H1 (cell line): Measurements from ENCODE around the gene TBC1D4. TPM values are rescaled to one million over a fixed set of nuclear protein-coding genes. Genes with fewer than 3 reads are reported as not detected.

Experiments used
- CTCF ChIA-PET: fragments of 300-600 bp; sonication (Branson Sonifier 250); formaldehyde crosslinking; loops from one replicate; lab custom pipeline; 2021; ENCODE audit not compliant: partially characterized antibody; lab: Charles Lee
- POLR2A ChIA-PET: fragments of 300-600 bp; sonication (Branson Sonifier 250); formaldehyde crosslinking; loops from one replicate; lab custom pipeline; 2021; ENCODE audit warnings: inconsistent platforms; ENCODE audit not compliant: partially characterized antibody; lab: Charles Lee
- DNase-seq, 2 experiments: peaks; one replicate each; pipeline versions ENCODE4 v3.0.0 to v3.0.0-alpha.2; 2010 to 2022; ENCODE audit warnings: low spot score in 2 of 2, low read depth in 1 of 2, mixed read lengths in 1 of 2
- FAIRE-seq: peaks from 2 replicates; lab custom pipeline; 2011; peaks lifted over from hg19 to GRCh38; lab: Jason Lieb, UNC
- H2AFZ ChIP-seq: 2 replicates; pipeline ENCODE4 v1.8.1; 2012; ENCODE audit warnings: low read length, inconsistent platforms
- H2AK5ac ChIP-seq: 2 replicates; pipeline ENCODE4 v1.6.1; 2013; ENCODE audit warnings: low read depth, low read length
- H2BK120ac ChIP-seq: replicated peaks from 2 replicates; pipeline ENCODE3; 2013; ENCODE audit warnings: low read depth, low read length, inconsistent platforms
- H2BK12ac ChIP-seq: 2 replicates; pipeline ENCODE4 v1.6.1; 2013; ENCODE audit warnings: low read depth, low read length
- H2BK15ac ChIP-seq: 2 replicates; pipeline ENCODE4 v1.6.1; 2013; ENCODE audit warnings: low read length
- H2BK20ac ChIP-seq: 2 replicates; pipeline ENCODE4 v1.6.1; 2013; ENCODE audit warnings: low read length
- H2BK5ac ChIP-seq: 2 replicates; pipeline ENCODE4 v1.6.1; 2013; ENCODE audit warnings: low read depth, low read length
- H3K14ac ChIP-seq: 2 replicates; pipeline ENCODE4 v1.6.1; 2013; ENCODE audit warnings: inconsistent platforms; ENCODE audit not compliant: insufficient read length
- H3K18ac ChIP-seq: 2 replicates; pipeline ENCODE4 v1.6.1; 2013; ENCODE audit warnings: low read length; ENCODE audit errors: extremely low read depth
- H3K23ac ChIP-seq: 2 replicates; pipeline ENCODE4 v1.6.1; 2013; ENCODE audit warnings: inconsistent platforms; ENCODE audit not compliant: insufficient read length
- H3K23me2 ChIP-seq: 2 replicates; pipeline ENCODE4 v1.6.1; 2013; ENCODE audit warnings: low read depth, low read length
- H3K27ac ChIP-seq: 2 replicates; pipeline ENCODE4 v1.6.1; 2011; ENCODE audit warnings: low read depth, low read length, inconsistent platforms
- H3K27me3 ChIP-seq, 4 experiments: replicated peaks in 1 of 4; 1 replicate in 1 of 4; 2 replicates in 3 of 4; pipeline versions ENCODE4 v1.6.1 to v1.8.1; 2011 to 2013; ENCODE audit warnings: low read length in 3 of 4, mild to moderate bottlenecking in 3 of 4, inconsistent platforms in 2 of 4, mixed read lengths in 2 of 4, moderate library complexity in 1 of 4; ENCODE audit not compliant: control insufficient read depth in 3 of 4, insufficient read depth in 3 of 4; ENCODE audit errors: extremely low read depth in 1 of 4
- H3K36me3 ChIP-seq, 4 experiments: 2 replicates each; pipeline versions ENCODE4 v1.6.1 to v1.8.1; 2011 to 2013; ENCODE audit warnings: mild to moderate bottlenecking in 4 of 4, low read length in 3 of 4, moderate library complexity in 2 of 4, control low read depth in 1 of 4, inconsistent platforms in 1 of 4; ENCODE audit not compliant: insufficient read depth in 4 of 4, control insufficient read depth in 2 of 4
- H3K4ac ChIP-seq: replicated peaks from 2 replicates; pipeline ENCODE3; 2013; ENCODE audit warnings: low read length, low read depth, mixed read lengths, inconsistent platforms; ENCODE audit not compliant: insufficient read length
- H3K4me1 ChIP-seq, 4 experiments: replicated peaks in 1 of 4; 1 replicate in 1 of 4; 2 replicates in 3 of 4; pipeline versions ENCODE4 v1.6.1 to v1.8.1; 2011 to 2013; ENCODE audit warnings: low read length in 3 of 4, inconsistent platforms in 2 of 4, mixed read lengths in 1 of 4; ENCODE audit not compliant: insufficient read depth in 4 of 4, control insufficient read depth in 3 of 4
- H3K4me2 ChIP-seq, 2 experiments: 2 replicates each; pipeline versions ENCODE4 v1.6.1 to v1.8.1; 2011 to 2013; ENCODE audit warnings: low read depth in 2 of 2, low read length in 2 of 2, control low read depth in 1 of 2, inconsistent platforms in 1 of 2, mild to moderate bottlenecking in 1 of 2; ENCODE audit not compliant: insufficient read depth in 1 of 2
- H3K4me3 ChIP-seq, 4 experiments: fragments of 200-600, 300-600 bp in 1 of 4; sonication (generic), shearing (Covaris generic), sonication (Bioruptor Twin) in 1 of 4; 2 replicates each; pipeline versions ENCODE4 v1.5.1 to v1.8.1; 2011 to 2016; ENCODE audit warnings: low read length in 4 of 4, low read depth in 3 of 4, control low read depth in 2 of 4, inconsistent platforms in 2 of 4, mild to moderate bottlenecking in 2 of 4, mixed read lengths in 1 of 4, moderate library complexity in 1 of 4; ENCODE audit not compliant: insufficient read depth in 2 of 4; ENCODE audit errors: extremely low read depth in 1 of 4
- H3K56ac ChIP-seq: replicated peaks from 2 replicates; pipeline ENCODE3; 2013; ENCODE audit warnings: low read depth, mild to moderate bottlenecking, mixed read lengths, low read length, inconsistent platforms; ENCODE audit not compliant: insufficient read length
- H3K79me1 ChIP-seq: 2 replicates; pipeline ENCODE4 v1.6.1; 2013; ENCODE audit warnings: low read depth, low read length, control low read depth
- H3K79me2 ChIP-seq, 2 experiments: 2 replicates each; pipeline versions ENCODE4 v1.6.1 to v1.8.1; 2012 to 2013; ENCODE audit warnings: low read length in 2 of 2, mild to moderate bottlenecking in 2 of 2, inconsistent platforms in 1 of 2; ENCODE audit not compliant: insufficient read depth in 2 of 2, control insufficient read depth in 1 of 2
- H3K9ac ChIP-seq, 4 experiments: replicated peaks in 1 of 4; 1 replicate in 1 of 4; 2 replicates in 3 of 4; pipeline versions ENCODE4 v1.6.1 to v1.8.1; 2011 to 2013; ENCODE audit warnings: low read depth in 3 of 4, low read length in 3 of 4, control low read depth in 2 of 4, mild to moderate bottlenecking in 2 of 4, moderate library complexity in 2 of 4, inconsistent platforms in 1 of 4; ENCODE audit errors: extremely low read depth in 1 of 4
- H3K9me3 ChIP-seq, 2 experiments: 2 replicates each; pipeline versions ENCODE4 v1.6.1 to v1.8.1; 2012 to 2013; ENCODE audit warnings: mild to moderate bottlenecking in 2 of 2, moderate library complexity in 2 of 2, control low read depth in 1 of 2, inconsistent platforms in 1 of 2, low read depth in 1 of 2, low read length in 1 of 2, mixed read lengths in 1 of 2; ENCODE audit not compliant: insufficient read depth in 2 of 2
- H4K20me1 ChIP-seq, 2 experiments: replicated peaks in 1 of 2; 2 replicates each; pipeline versions ENCODE3 to v1.8.1; 2011 to 2013; ENCODE audit warnings: inconsistent platforms in 2 of 2, low read length in 2 of 2, mild to moderate bottlenecking in 1 of 2; ENCODE audit not compliant: insufficient read depth in 2 of 2, control insufficient read depth in 1 of 2
- H4K5ac ChIP-seq: 2 replicates; pipeline ENCODE4 v1.6.1; 2013; ENCODE audit warnings: low read length, low read depth, mixed read lengths, inconsistent platforms; ENCODE audit not compliant: insufficient read length
- H4K8ac ChIP-seq: 2 replicates; pipeline ENCODE4 v1.8.0; 2013; ENCODE audit warnings: mild to moderate bottlenecking, moderate library complexity, low read length, inconsistent platforms; ENCODE audit not compliant: insufficient read depth; ENCODE audit errors: extremely low read depth
- H4K91ac ChIP-seq: replicated peaks from 2 replicates; pipeline ENCODE3; 2013; ENCODE audit warnings: low read length, mixed read lengths, inconsistent platforms; ENCODE audit not compliant: insufficient read length
- CTBP2 ChIP-seq: IDR thresholded peaks from 2 replicates; pipeline ENCODE4 v1.7.0; 2011; ENCODE audit warnings: borderline replicate concordance, mild to moderate bottlenecking, moderate library complexity, mixed read lengths, low read length; ENCODE audit not compliant: insufficient read depth, insufficient read length
- WGBS, 2 experiments: shearing (Covaris generic) in 1 of 2; methylation state at CpG; one replicate each; pipeline versions ENCODE4 v1.1.6 to v1.1.7; 2013 to 2015; ENCODE audit warnings: low lambda C conversion rate in 2 of 2, mixed read lengths in 2 of 2, inconsistent platforms in 1 of 2, low coverage in 1 of 2, missing lambda C conversion rate in 1 of 2; ENCODE audit not compliant: insufficient replicate concordance in 2 of 2, insufficient coverage in 1 of 2, insufficient read length in 1 of 2; ENCODE audit errors: extremely low coverage in 1 of 2, missing lambda C conversion rate in 1 of 2; 5-methylcytosine and 5-hydroxymethylcytosine counted together
- polyA plus RNA-seq, 7 experiments: library from polyadenylated mRNA; depleted of rRNA in 3 of 7; stranded (reverse) in 5 of 7; unstranded in 2 of 7; fragments of >200 nt in 5 of 7; fragments of 200-250 nt in 2 of 7; gene quantifications; 1 replicate in 5 of 7; 2 replicates in 1 of 7; 4 replicates in 1 of 7; pipeline versions ENCODE4 v1.2.1 to v1.2.3, GENCODE V29; 2011 to 2013; ENCODE audit warnings: missing spikeins in 2 of 7, mixed read lengths in 2 of 7
- total RNA-seq: library from RNA; stranded (reverse); fragmentation: NEBNext Ultra II Directional; extraction: Animal tissue kit (Norgen Biotek cat#: 25700); gene quantifications from 2 replicates; pipeline ENCODE4 v1.2.1, GENCODE V29; 2021

TBC1D4 gene
- total and polyA plus RNA-seq, 2 of the 8 experiments (the other 6 are each of a cell fraction or from before 2014, with no cell fraction given), result 16.7 to 39.0 TPM

DNA sequence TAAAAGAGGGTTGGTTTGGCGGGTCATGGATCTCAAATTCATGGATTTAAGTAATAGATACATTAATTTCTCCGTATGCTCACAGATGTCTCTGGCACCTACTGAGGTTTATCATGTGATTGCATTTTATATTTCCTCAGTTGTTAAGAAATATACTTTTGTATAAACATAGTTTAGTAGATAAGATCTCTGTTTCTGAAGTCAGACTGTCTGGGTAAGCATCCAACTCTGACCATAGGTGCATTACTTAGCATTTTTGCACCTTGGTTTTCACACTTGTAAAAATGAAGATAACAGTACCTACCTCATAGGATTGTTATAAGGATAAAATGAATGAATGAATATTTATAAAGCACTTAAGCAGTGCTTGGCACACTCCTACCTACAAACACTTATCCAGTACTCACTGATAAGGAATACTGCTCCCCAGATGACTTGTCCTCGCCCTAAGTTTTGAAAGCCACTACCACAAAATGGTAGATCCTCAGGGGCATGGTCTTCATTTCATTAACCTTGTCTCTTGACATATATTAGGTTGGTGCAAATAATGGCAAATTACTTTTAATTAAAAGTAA, 29.2 kb upstream of the TBC1D4 start:
- no peaks in the 10 kb centered on the region for H3K27me3 ChIP-seq
- no peak overlapping the region for H4K8ac ChIP-seq
- no peak overlapping the region for H3K4me2 ChIP-seq
- no peak overlapping the region for H2BK15ac ChIP-seq
- H3K9me3 ChIP-seq, result no peaks in the 10 kb centered on the region
- H3K9ac ChIP-seq, result no peak overlapping the region
- no peak overlapping the region for H4K91ac ChIP-seq
- H4K5ac ChIP-seq, result no peak overlapping the region
- DNase-seq (no peak), FAIRE-seq (no peak)
- ChIA-PET POLR2A (no interaction called here), CTCF (no interaction called here)
- no peaks in the 10 kb centered on the region for H3K36me3 ChIP-seq
- no peaks in the 10 kb centered on the region for H3K79me1 ChIP-seq
- H4K20me1 ChIP-seq, result no peaks in the 10 kb centered on the region
- no peak overlapping the region for H2BK12ac ChIP-seq
- no peak overlapping the region for H2BK5ac ChIP-seq
- no peak overlapping the region for H2BK120ac ChIP-seq
- H3K4ac ChIP-seq, result no peak overlapping the region
- no peaks in the 10 kb centered on the region; the same call in 1 of the 2 replicates for H3K23me2 ChIP-seq
- no peak overlapping the region for H2AK5ac ChIP-seq
- no peak overlapping the region for H3K23ac ChIP-seq
- no peaks in the 10 kb centered on the region for H3K79me2 ChIP-seq
- no peak overlapping the region for H3K14ac ChIP-seq
- WGBS, 2 experiments, result 89% methylated on average over 3 of the region's 3 CpGs; no CpG with 5 or more reads in 1 of the 2 experiments
- H3K27ac ChIP-seq, result no peak overlapping the region
- no peak overlapping the region for H3K56ac ChIP-seq
- no peak overlapping the region for H3K18ac ChIP-seq
- no peak overlapping the region for H3K4me3 ChIP-seq
- H2AFZ ChIP-seq, result no peak overlapping the region
- no peak overlapping the region for H2BK20ac ChIP-seq
- no peak for TF ChIP-seq CTBP2
- H3K4me1 ChIP-seq, result no peaks in the 10 kb centered on the region
